IMR-90 (cell line): ENCODE measurements around the gene BPI.

Experiments used
- CTCF ChIP-seq: conservative IDR thresholded peaks from 2 replicates; pipeline ENCODE4 v1.5.1; 2012; ENCODE audit warnings: mild to moderate bottlenecking, low read depth, low read length, improper control_type of control experiment
- POLR2A ChIP-seq: IDR thresholded peaks from 2 replicates; pipeline ENCODE4 v1.6.1; 2012; ENCODE audit warnings: mild to moderate bottlenecking, low read depth, low read length
- RAD21 ChIP-seq: IDR thresholded peaks from 2 replicates; pipeline ENCODE4 v1.6.1; 2012; ENCODE audit warnings: low read length, improper control_type of control experiment
- RCOR1 ChIP-seq: IDR thresholded peaks from 2 replicates; pipeline ENCODE4 v1.6.1; 2012; ENCODE audit warnings: mild to moderate bottlenecking, low read length, improper control_type of control experiment; ENCODE audit not compliant: insufficient replicate concordance
- RFX5 ChIP-seq: IDR thresholded peaks from 2 replicates; pipeline ENCODE4 v1.8.0; 2012; ENCODE audit warnings: low read depth, mild to moderate bottlenecking, low read length, moderate library complexity
- USF2 ChIP-seq: fragments of 150-350 bp; IDR thresholded peaks from 2 replicates; pipeline ENCODE4 v1.6.1; 2017; ENCODE audit warnings: mild to moderate bottlenecking, antibody characterized with exemption, low read length, low read depth

- TF ChIP-seq USF2 (no peak), CTCF (no peak), RFX5 (no peak), RCOR1 (no peak), RAD21 (no peak), POLR2A (no peak)
Observed at GRCh38 chr20:38372806-38373205, 68.8 kb downstream of the BPI start.
